Stimulated activated CD4-positive, alpha-beta T cell treated with anti-CD3 and anti-CD28 coated beads, Interleukin-1b, Interleukin-23, amount 100 ng/mL, for 48 hours (primary cell): ENCODE data around the gene RPS2.

ENCODE experiments used
- DNase-seq: peaks from one replicate; pipeline ENCODE4 v3.0.0-alpha.2; 2020

The RPS2 gene

DNA sequence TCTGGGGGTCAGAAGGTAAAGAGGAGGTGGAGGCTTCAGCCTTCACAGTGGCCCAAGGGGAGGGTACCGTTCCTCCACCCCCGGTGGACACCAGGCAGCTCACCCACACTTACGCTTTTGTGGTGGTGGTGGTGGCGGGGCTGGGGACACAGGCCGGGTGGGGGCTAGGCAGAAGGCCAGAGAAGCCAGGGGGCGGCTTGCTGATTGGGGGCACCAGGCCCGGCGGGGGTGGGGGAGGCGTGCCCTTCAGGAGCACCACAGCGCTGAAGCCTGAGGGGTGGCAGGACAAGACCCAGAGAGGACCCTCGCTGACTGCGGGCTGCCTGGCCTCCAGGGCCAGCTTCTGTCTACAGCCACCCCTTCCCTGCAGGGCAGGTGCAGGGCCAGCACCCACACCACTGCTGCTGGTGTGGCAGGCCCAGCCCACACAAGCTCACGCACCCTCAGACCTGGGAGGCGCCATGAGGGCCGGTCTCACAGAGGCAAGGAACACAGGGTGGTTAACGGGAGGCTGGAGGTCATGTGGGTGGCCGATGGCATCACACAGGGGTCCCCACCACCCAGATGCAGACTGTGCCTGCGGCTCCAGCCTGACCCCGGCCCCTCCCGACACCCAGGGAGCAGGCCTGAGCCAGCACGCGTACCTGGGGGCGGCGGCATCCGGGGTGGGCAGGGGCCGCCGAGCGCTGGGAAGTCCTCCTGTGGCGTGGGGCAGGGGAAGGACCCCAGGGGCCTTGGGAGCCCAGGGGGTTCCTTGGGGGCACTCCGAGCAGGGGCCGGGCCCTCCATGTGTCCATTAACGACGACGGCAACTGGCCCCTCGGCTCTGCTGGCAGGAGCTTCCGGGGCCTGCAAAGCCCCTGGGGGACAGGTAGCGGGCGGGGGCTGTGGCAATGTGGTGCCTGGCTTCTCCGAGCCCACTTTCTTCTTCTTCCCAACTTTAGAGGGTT, 34.5 kb upstream of the RPS2 start:
- no peak for DNase-seq

DNA sequence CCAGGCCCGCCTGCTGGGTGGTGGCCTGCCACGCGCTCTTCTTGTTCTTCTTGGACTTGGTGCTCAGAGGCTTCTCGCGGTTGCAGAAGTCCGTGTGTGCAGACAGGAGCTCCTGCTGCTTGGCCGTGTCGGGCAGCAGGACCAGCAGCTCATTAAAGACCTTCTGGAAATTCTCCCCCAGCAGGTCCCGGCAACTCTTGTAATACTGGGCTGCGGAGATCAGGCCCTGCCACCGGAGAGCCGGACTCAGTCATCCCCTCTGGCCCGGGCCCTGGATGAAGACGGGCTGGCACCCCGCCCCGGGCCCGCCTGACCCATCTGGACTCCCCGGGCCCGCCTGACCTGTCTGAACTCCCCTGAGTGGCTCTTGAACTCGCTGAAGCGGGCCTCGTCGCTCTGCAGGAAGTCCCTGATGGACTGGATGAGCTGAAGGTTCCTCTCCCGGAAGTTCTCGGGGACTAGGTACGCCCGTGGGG, 33.8 kb upstream of the RPS2 start:
- no peak for DNase-seq

GRCh38 chr16:1997494-1998359, 33.1 kb upstream of the RPS2 start:
- no peak for DNase-seq

- peak; percentile 67 for DNase-seq
These were observed 29.1 kb upstream of the RPS2 start for GRCh38 chr16:1993731-1994131.

- DNase-seq = no peak
These were observed 28.2 kb upstream of the RPS2 start for GRCh38 chr16:1992704-1993317.

GRCh38 chr16:1991948-1992703, 27.5 kb upstream of the RPS2 start:
- peak; percentile 98 for DNase-seq

- no peak for DNase-seq
These were observed 26.9 kb upstream of the RPS2 start for GRCh38 chr16:1991588-1991947.

DNA sequence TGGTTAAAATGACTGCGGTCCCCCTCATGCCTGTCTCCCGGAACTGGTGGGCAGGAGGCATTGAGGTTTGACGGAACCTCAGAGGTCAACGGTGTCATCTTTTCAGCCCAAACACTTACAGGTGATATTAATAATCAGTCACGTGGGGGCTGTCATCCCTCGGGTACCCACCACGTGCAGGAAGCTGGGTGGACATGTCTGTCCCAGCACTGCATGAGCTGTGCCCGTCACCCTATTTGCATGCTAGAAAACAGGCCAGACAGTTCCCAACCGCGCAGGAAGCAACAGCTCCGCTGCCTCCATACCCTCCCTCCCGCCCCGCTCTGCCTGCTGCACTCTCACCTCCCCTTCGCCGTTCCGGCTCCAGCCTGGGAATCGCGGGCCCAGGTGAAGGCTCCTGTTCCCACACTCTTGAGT, 26.5 kb upstream of the RPS2 start:
- DNase-seq = peak; percentile 47

DNA sequence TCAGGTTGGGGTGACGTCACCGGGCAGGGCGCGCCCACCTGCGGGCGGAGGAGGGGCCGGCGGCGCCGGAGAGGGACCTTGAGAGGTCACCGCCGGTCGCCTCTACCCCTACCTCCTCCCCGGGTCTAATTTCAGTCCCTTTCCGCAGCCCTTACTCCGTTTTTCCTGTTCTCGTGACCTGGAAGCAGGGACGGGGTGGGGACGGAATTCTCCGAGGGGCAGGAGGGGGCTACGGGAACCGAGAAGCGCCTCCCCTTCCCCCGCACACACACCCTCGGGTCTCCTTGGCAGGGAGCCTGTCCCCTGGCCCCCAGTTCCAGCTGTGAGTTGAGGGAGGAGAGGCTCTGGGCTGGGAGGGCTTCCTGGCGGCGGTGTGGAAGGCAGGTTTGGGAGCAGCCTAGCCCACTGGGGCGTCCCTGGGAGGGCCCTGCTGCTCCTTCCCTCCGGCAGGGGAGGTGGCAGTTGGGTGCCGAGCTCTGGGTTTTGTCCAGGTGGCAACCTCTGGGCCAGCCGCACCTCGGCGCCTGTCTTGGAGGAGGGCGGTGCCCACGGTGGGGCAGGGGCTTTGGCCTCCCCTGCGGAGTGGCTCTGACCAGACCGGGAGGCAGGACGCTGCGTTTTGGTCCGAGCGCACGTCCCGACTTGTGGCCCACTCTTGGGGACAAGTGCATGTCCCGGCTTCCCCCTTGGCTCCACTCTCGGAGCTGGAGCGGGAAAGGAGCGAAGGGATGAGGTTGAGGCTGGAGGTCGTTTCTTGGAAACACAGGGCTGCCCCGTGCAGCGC, 25.9 kb upstream of the RPS2 start:
- DNase-seq = no peak

DNA sequence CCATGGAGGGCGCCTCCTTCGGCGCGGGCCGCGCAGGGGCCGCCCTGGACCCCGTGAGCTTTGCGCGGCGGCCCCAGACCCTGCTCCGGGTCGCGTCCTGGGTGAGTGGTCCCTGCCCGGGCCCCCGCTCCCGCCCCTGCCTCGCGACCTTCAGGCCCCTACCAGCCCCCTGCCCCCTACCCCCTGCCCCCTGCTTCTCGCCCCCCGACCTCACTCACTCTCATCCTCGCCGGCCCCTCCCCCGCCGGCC, 25.4 kb upstream of the RPS2 start:
- no peak for DNase-seq

GRCh38 chr16:1989209-1990100, 24.8 kb upstream of the RPS2 start, which contains the start of gene SYNGR3:
SYNGR3 (plus strand) TSS chr16:1989970; CDS start chr16:1990103, 133 bp downstream.
- DNase-seq = no peak

GRCh38 chr16:1987198-1987597, 22.6 kb upstream of the RPS2 start:
- DNase-seq = no peak

DNA sequence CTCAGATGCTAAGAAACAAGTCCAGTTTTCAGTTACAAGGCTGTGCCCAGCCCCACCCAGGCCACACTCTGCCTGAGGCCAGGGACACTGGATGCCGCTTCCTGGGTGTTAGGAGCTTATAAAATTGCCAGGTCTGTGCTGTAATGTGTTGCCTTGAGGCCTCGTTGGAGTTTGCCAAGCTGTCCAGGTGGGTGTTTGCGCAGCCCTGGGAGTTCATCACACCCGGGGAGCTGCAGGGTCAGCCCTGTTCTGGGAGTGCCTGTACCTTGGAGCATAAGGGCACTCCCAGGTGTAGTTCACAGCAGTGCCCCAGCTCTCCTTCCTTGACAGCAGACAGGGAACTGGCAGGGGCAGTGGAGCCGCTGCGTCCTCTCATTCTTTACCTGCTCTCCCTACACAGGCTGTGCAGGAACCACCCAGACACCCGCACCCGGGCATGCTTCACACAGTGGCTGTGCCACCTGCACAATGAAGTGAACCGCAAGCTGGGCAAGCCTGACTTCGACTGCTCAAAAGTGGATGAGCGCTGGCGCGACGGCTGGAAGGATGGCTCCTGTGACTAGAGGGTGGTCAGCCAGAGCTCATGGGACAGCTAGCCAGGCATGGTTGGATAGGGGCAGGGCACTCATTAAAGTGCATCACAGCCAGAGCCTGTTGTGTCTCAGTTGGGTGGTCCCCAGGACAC, 21.0 kb upstream of the RPS2 start:
- DNase-seq = no peak

DNA sequence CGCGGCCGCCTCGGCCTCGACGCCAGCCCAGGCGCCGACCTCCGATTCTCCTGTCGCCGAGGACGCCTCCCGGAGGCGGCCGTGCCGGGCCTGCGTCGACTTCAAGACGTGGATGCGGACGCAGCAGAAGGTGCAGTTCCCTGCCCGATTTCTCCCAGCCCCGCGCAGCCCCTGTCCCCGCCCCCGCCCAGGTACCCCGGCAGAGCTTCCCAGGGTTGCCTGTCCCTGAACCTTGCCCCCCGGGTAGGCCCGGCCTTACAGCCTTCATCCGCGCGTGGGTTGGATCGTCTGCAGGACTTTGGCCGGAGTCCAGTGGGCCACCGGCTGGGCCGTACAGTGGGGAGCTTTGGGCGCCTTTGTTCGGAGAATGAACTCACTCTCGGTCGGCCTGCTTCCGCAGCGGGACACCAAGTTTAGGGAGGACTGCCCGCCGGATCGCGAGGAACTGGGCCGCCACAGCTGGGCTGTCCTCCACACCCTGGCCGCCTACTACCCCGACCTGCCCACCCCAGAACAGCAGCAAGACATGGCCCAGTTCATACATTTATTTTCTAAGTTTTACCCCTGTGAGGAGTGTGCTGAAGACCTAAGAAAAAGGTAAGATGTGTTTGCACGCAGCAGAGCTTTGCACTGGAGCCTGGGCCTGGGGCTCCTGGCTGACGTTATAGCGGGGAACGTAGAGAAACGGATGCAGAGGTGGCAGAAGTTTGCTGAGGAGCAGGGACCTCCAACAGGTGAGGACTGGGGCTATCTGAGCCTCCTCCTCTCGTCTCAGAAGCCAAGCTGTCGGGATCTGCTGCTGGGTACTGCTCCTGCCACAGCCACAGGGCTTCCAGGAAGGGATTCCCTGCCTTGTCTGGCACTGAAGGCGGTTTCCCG, 20.0 kb upstream of the RPS2 start:
- no peak for DNase-seq

- peak; percentile 70 for DNase-seq
These were observed 19.1 kb upstream of the RPS2 start, which contains the start of gene GFER for GRCh38 chr16:1983544-1984346. GFER (plus strand) TSS chr16:1984193; CDS start chr16:1984219, 26 bp downstream.

DNA sequence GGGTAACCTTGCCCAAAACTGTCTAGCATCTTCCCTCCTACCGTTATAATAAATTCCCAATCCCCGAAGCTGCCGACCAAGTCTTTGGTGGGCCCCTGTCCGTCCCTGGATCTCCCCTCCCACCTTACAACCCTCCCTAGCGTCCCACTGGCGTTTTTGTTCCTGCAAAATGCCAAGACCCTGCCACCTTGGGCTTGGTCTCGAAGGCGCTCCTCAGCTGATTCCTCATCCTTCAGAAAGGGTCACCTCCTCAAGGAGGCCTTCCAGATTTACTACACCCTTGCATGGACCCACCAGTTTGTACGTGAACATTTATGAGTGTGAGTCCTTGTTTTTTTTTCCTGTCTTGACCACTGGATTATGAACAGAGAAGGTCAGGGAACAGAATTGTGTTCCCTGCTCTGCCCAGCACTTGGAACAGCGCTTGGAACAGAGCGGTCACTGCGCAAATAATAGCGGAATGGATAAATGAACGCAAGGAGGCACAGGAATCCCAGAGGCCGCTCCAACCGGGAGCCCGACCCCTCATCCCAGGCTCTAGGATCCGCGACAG, 18.4 kb upstream of the RPS2 start:
- no peak for DNase-seq

DNA sequence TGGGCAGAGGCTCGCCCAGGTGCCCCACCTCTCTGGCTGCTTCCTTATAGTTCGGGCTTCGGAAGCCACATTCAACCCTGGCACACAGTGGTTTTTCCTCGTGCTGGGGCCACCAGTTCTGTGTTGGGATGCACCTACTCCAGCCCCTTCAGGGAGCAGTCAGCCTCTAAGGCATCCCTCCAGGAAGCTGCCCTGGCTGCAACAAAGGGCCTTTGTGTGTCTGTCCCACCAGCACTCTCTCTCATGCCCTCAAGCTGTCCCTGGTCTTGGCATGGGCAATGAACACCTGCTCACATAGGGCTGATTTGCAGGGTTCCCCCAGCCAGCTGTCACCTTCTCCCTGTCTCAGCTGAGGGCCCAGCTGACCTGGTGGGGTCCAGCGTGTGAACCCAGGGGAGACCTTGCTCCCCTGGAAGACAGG, 17.4 kb upstream of the RPS2 start:
- DNase-seq = no peak

DNA sequence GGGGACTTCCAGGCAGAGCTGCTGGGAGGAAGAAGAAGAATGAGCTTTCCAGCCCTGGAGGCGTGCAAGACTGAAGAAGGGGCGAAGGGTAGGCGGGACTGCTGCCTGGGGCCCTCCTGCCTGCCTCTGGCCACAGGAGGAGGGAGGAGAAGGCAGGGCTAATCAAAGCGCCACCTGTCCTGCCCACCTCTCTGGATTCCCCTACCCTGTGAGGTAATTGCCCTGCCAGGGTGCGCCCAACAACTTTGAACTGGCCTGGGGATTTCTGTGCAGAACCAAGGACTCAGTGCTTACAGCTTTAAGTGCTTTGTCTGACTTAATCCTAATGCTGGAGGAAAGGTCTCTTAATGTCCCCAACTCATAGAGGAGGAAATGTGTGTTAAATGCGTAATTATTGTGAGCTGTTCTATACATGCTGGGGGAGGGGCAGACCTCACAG, 16.8 kb upstream of the RPS2 start, which contains the start of gene NOXO1:
NOXO1 (minus strand) TSS at position 72 of the 439 bp plus-strand sequence. CDS start 290 bp downstream, outside the sequence.
- DNase-seq = no peak
